CD4-positive, alpha-beta T cell treated with Interleukin-15 for 1 hour (primary cell): Measurements from ENCODE around the gene GRIK5.
A peak's percentile ranks its signal among the peaks of the same experiment; 100 is the strongest.

Experiments used
- DNase-seq: peaks from one replicate; pipeline ENCODE4 v3.0.0-alpha.2; 2020

The GRIK5 gene

DNA sequence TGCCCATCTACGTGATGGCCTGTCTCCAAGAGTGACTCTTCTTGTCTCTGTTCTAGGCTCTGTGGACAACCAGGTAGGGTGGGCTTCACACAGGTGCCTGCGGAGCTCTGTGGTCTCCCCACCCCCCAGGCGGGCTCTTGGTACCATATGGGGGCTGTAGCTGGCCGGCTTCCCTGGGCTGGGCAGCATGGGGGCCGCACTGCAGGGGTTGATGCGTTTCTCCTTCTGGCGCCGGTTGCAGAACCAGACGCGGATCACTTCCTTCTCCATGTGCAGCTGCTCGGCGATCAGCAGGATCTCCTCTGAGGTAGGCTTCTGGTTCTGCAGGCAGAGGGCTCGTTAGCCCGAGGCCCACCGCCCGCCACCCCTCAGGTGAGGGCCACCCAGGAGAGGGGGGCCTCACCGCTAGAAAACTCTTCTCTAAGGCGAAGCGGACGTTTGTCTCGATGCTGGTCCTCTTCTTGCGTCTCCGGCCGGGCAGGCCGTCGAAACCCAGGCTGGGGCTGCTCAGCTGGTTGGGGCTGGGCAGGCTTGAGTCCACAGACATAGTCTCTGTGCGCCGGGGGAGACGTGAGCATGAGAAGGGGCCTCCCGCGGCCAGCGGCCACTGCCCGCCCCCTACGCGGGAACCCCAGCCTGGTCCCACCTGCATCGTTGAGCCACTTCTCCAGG is 25.3 kb upstream of the GRIK5 start:
- DNase-seq, result no peak

- no peak for DNase-seq
Measured at GRCh38 chr19:42093926-42094325, 23.9 kb upstream of the GRIK5 start.

DNA sequence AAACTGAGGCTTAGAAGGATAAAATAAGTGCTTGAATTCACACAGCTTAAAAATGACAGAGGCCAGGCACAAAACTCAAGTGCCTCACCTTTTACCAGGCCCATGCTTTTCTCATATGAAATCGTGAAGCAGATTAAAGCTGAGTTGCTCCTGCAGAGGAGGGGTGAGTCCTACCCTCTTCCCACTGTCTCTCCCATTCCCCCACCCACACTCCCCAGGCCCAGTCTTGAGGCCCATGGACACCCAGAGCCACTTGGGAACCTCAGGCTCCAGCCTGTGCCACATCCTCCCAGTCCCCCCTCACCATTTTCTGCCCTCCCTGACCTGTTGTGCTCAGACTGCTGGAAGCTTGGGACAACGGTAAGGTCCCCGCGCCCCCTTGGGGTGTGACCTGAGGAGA is 23.5 kb upstream of the GRIK5 start:
- DNase-seq, result no peak

- peak; percentile 45 for DNase-seq
Measured at GRCh38 chr19:42092350-42092749, 22.3 kb upstream of the GRIK5 start.

GRCh38 chr19:42091742-42092141 is 21.7 kb upstream of the GRIK5 start:
- no peak for DNase-seq

DNA sequence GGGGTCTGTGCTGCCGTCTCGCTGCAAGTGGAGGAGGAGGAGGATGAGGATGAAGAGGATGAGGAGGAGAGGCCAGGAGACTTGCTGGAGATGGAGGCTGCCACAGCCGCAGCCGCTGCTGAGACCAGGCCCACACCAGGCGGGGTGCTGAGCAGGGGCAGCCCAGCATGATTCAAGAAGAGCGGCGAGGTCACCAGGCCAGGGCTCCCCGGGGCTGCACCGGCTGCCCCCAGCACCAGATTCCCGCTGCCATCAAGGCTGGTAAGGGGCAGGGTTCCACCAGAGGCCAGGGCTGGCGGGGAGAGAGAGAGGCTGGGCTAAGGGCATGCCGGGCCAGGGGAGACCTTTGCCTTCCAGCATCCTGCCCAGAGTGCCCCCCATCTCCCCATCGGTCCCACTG is 21.3 kb upstream of the GRIK5 start:
- DNase-seq, result no peak

- DNase-seq, result no peak
Measured at GRCh38 chr19:42090672-42091071, 20.7 kb upstream of the GRIK5 start.

GRCh38 chr19:42089772-42090171 is 19.8 kb upstream of the GRIK5 start:
- no peak for DNase-seq

DNA sequence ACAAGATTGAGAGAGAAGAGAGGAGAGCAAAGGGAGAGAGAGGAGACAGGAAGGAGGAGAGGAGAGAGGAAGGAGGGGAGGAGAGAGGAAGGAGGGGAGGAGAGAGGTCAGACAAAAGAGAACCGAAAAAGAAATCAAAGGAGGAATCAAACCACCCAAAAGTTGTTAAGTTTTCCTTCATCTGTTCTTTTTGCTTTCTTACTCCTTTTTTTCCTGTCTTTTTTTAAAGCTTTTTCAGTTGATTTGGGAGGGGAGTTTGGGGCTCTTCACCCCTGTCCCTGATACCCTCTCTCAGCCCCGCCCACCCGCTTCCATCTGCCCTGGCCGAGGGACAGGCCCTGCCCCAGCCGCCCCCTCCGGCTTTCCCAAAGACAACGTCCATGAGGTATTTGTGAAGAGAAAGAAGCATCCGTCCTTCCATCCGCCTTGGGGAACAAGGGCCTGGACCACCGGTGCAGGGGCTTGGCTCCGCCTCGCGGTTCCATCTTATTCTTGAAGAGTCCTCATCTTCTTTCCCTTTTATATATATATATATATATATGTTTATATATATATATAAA is 19.3 kb upstream of the GRIK5 start:
- DNase-seq, result no peak

GRCh38 chr19:42088471-42089190 is 18.6 kb upstream of the GRIK5 start:
- DNase-seq, result no peak

DNA sequence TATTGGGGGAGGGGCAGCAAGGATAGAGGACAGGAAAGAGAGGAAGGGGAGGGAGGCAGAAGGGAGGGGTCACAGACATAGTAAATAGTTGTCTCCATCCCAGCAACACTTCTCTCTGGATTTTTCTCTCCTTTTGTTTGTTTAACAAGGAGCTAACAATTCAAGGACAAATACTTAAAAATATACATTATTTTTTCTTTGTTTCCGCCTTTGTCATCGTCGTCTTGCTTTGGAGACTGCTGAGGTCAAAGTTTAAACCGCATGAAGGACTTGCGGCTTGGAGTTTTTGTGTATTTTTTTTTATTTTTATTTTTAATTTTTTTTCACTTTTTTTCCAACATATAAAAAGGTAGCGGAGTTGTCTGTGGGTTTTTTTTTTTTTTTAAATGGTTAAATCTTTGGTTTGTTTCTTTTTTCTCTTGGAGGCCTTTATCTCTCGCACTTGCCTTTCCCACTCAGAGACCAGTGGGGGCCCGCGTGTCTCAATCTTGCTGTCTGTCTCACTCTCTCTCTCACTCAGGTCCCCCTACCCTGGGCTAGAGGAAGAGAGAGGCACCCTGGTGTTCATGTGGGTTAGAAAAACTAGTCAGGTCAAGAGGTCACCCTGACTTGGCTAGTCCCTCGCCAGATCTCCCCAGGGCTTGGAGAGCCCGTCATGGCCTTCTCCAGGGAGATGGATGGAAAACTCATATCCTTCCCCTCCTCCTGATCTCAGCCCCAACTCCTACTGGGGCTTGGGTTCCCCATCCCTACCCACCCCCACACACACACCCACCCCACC is 17.0 kb upstream of the GRIK5 start:
- no peak for DNase-seq

GRCh38 chr19:42086188-42086736 is 16.3 kb upstream of the GRIK5 start:
- no peak for DNase-seq

DNA sequence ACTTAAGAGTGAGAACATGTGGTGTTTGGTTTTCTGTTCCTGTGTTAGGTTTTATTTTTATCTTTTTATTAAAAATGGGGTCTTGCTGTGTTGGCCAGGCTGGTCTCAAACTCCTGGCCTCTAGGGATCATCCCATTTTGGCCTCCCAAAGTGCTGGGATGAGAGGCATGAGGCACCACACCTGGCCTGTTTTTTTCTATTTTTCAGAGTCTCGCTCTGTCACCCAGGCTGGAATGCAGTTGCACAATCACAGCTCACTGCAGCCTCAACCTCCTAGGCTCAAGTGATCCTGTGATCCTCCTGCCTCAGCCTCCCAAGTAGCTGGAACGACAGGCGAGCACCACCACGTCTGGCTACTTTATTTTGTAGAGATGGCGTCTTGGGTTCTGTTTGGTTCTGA is 13.5 kb upstream of the GRIK5 start:
- no peak for DNase-seq

DNA sequence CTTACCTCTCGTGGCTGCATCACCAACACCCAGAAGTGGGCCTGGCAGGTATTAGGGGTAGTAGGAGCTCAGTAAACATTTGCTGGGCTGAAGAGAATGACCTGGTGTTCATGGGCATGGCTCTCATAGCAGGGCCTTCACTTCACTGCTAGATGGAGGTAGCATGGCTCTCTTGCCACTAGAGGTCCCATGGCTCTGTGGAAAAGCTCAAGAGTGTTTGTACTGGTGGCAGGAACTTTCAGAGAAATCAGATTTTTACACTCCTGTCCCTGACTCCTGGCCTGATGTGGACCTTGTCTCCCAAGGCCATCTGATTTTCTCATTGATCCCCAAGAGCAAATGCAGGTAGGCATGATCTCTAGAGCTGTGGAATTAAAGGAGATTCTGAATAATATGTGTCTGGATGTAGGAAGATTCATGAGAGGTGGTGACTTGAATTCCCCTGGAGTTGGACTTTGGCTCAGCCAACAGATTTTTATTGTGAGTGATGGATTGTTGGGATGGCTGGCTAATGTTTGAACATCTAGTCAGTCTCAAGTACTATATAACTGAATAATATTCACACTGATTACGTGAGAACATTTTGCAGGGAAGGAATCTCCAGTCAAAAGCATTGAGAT is 11.7 kb upstream of the GRIK5 start:
- DNase-seq, result no peak

GRCh38 chr19:42080764-42081375 is 10.9 kb upstream of the GRIK5 start:
- DNase-seq, result no peak

GRCh38 chr19:42079886-42080763 is 10.1 kb upstream of the GRIK5 start:
- no peak for DNase-seq

DNA sequence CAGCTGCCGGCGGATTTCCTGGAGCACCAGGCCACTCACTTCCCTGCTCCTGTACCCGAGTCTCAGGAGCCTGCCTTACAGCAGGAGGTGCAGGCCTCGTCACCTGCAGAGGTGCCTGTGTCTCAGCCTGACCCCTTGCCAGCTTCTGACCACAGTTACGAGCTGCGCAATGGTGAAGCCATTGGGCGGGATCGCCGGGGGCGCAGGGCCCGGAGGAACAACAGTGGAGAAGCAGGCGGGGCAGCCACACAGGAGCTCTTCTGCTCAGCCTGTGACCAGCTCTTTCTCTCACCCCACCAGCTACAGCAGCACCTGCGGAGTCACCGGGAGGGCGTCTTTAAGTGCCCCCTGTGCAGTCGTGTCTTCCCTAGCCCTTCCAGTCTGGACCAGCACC is 9.3 kb upstream of the GRIK5 start:
- no peak for DNase-seq

- no peak for DNase-seq
Measured at GRCh38 chr19:42078538-42079275, 8.7 kb upstream of the GRIK5 start.

- no peak for DNase-seq
Measured at GRCh38 chr19:42078058-42078457, 8.1 kb upstream of the GRIK5 start.

- DNase-seq, result peak; percentile 39
Measured at GRCh38 chr19:42076380-42076944, 6.5 kb upstream of the GRIK5 start.
